GM19395 (cell line): ENCODE results near the gene SLC30A10.
A peak's percentile ranks its signal among the peaks of the same experiment; 100 is the strongest.
"Not testable (repeated sequence)": the region's sequence is repeated elsewhere in the genome, so short reads cannot be mapped to it uniquely, and the experiment has no call there.

Experiments
- ATAC-seq: cut with Tn5 transposase; IDR thresholded peaks from one replicate; pipeline ENCODE4 v1.9.1; 2021; ENCODE audit warnings: mild to moderate bottlenecking, moderate library complexity; ENCODE audit not compliant: unreplicated experiment

The SLC30A10 gene

DNA sequence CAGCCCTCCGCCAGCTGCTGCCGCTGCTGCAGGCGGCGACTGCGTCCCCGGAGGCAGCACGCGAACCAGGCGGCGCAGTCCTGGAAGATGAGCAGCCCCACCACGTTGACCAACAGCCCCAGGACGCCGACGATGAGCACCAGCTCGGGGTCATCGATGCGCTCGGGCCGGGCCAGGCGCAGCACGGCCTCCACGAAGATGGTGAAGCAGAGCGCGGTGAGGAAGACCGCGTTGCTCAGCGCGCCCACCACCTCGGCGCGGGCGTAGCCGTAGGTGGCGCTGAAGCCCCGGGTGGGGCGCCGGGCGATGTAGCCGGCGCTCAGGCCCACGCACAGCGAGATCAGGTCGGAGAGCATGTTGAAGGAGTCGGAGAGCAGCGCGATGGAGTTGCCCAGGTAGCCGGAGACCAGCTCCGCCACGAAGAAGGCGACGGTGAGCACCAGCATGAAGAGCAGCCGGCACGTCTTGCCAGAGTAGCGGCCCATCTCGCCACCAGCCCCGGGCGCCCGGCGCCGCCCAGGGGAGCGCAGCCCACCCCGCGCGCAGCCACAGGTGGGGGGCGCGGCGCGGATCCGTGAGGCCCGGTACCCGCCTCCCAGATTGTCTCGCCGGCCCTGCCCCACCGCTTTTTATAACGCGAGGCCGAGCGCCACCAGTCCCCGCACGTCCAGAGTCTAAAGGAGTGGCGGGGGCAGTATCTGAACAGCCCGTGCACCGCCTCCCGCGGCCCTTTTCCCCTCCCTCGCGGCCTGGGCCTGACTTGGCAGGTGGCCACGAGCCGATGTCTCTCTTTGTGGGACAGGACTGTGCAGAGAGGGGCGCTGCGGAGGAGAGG is at the start of gene SLC30A10:
TSS of gene SLC30A10 (minus strand) at position 602 of the 835 bp plus-strand sequence. CDS start at position 485, 117 bp downstream.
- ATAC-seq = peak; percentile 54

DNA sequence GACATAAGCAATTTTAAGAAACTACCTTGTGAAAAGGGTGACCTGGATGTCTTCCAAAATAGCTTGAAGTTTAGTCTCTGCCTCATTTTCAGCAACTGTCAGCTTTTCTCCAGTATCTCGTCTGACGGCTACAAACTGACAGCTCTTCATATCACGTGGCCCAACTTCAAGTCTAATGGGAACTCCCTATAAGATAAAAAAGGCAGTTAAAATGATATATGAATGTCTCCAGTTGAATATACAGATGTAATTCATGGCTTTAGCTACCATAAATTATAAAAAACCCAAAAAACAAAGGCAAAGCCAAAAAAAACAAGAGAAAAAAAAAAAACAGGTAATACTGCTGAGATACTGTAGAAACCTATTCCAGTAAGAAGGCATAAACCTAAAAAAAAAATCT is 44.9 kb upstream of the SLC30A10 start:
- no peak for ATAC-seq

DNA sequence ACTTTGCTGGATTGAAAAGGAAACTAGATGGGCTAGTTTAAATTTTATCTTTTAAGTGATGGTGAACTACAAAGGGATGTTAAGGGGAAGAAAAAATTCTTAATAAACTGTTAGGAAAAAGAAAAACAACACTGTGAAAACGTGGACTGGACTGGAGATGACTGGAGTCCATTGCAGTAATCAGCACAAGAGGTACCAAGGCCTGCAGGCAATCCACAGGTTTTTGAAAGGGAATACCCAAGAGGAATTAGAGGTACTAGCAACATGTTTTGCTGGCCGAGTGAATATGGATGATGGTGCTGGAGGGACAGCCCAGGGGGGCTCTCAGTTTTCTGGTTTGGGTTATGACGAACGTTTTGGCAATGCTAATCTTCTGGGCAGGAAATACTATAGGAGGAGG is 39.0 kb upstream of the SLC30A10 start:
- no peak for ATAC-seq

DNA sequence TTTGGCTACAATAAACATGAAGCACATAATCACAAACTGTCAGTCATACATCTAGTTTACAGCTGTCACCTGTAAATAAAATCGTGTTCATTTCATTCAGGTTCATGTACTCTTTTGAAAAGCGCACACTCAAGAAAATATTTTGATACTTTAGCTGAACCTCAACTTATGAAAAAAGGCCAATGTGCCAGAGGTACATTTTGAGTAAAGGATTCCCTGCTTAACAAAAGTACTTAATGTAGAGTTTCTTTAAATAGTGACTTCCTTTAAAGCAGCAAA is 37.7 kb upstream of the SLC30A10 start:
- no peak for ATAC-seq

GRCh38 chr1:219965285-219966070 is 37.1 kb upstream of the SLC30A10 start:
- ATAC-seq = no peak

GRCh38 chr1:219963432-219963831 is 35.1 kb upstream of the SLC30A10 start:
- no peak for ATAC-seq

DNA sequence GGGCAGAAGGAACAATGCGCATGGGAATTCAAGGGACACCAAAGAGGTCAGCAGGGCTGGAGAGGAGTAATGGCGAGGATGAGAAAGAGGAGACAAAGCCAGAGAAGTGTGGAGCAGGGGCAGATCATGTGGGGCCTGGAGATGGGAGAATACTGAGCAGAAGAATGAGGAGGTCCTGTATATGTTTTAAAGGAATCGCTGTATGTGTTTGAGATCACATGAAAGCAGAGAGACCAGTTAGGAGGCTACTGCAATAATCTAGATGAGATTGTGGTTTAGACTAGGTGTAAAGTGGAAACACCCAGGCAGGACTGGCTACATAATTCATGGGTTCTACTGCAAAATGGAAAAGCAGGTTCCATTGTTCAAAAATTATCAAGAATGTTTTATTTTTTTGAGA is 33.3 kb upstream of the SLC30A10 start:
- ATAC-seq = no peak

DNA sequence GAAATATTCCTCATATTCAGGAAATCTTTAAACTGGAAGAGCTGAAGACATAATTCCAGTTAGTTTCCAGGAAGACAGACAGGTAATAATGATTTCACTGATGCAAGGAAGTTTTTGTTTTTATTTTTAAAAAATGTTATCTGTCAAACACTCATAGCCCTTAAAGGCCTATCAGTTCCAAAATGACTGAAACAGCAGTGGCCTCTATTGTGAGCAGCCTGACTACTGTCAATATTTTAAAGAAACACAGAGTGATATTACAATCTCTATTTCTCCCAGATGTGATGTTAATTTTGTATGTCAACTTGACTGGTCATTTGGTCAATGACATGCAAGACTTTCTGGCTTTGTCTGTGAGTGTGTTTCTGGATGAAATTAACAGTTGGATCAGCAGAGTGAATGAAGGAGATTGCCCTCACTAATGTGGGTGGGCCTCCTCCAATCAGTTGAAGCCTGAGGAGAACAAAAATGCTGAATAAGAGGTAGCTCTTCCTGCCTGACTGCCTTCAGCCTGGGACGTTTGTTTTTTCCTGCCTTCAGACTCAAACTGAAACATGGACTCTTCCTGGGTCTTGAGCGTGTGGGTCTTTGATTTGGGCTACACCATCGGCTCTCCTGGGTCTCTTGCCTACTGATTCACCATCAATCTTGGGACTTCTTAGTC is 31.3 kb upstream of the SLC30A10 start:
- no peak for ATAC-seq

DNA sequence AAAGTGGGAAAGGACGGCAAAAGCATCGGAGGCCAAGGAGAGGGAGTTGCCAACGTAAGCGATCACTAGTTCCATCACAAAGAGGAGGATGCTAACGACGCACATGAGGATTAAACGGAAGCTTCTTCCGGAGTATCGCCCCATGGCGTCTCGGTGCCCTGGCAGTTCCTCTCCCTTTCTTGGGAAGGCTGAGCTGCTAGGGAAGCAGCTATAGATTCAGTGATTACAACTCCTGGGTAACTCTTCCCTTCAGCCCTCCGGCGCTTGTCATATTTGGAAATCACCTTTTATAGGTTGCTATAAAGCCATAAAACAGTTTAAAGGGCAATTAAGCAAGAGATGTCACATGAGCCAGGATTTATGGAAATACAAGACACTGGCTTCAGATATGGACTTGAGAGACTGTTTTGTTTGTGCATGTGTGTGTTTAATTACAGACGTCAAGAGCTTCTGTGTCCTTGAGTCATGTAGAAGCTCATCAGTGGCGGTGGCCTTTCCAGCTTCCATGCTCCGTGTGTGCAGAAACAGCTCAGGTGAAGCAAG is 30.6 kb upstream of the SLC30A10 start:
- no peak for ATAC-seq

GRCh38 chr1:219954736-219955421 is 26.5 kb upstream of the SLC30A10 start:
- ATAC-seq = no peak

DNA sequence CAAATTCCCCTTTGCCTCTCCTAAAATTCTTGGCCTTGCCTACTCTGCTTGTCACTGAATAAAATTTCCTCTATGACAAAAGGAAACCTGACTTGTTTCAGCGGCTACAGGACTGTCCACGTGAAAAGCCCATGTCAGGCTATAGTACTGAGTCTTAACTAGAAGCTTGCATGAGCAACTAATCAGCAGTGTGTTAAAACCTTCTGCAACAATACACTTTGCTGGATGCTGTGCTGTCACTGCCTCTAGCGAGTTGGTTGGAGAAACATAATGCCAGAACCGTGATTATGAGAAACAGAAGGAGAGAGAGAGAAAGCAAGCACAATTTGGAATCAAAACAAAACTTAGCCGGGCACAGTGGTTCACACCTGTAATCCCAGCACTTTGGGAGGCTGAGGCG is 25.7 kb upstream of the SLC30A10 start:
- ATAC-seq = no peak

GRCh38 chr1:219952361-219952760 is 24.0 kb upstream of the SLC30A10 start:
- ATAC-seq = no peak

DNA sequence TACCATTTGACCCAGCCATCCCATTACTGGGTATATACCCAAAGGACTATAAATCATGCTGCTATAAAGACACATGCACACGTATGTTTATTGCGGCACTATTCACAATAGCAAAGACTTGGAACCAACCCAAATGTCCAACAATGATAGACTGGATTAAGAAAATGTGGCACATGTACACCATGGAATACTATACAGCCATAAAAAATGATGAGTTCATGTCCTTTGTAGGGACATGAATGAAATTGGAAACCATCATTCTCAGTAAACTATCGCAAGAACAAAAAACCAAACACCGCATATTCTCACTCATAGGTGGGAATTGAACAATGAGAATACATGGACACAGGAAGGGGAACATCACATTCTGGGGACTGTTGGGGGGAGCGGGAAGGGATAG is 20.9 kb upstream of the SLC30A10 start:
- not testable (repeated sequence) for ATAC-seq

DNA sequence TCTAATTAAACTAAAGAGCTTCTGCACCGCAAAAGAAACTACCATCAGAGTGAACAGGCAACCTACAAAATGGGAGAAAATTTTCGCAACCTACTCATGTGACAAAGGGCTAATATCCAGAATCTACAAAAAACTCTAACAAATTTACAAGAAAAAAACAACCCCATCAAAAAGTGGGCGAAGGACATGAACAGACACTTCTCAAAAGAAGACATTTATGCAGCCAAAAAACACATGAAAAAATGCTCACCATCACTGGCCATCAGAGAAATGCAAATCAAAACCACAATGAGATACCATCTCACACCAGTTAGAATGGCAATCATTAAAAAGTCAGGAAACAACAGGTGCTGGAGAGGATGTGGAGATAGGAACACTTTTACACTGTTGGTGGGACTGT is 20.4 kb upstream of the SLC30A10 start:
- ATAC-seq = not testable (repeated sequence)

DNA sequence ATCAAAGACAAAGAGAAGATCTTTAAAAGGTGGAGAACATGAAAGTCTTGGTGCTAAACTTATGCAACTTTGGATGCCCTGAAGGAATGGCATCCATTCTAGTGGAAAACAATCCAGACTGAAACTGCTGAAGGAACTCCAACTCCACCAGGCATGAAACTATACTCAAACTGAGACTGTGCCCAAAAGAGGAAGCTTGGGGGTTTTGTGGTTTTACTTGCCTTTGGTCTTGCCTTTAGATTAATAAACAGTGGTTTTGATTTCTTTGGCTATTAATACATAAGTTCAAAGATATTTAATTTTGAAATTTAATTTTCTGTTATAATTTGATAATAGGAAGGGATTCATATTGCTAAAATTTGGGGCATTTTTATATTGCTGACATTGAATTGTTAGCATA is 17.4 kb upstream of the SLC30A10 start:
- peak; percentile 76 for ATAC-seq

- ATAC-seq = no peak
Measured at GRCh38 chr1:219941179-219942118, 13.1 kb upstream of the SLC30A10 start.

DNA sequence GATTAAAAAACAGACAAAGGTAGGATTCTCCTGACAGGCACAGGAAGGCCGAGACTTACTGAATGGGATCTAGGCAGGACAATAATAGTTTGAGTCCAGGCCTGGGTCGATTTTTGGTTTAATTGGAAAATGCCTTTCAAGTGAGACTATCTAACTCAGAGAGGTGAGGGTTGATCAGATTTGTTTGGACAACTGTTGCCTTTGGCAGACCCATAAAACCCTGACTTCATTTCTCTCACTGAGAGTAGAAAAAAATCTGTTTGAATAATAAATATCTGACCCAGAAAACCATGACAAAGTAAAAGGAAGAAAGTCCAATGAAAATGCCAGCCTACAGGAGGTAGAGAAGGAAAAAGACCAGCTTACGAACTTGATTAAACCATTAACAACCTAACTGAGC is 12.3 kb upstream of the SLC30A10 start:
- no peak for ATAC-seq

- ATAC-seq = no peak
Measured at GRCh38 chr1:219938706-219939105, 10.3 kb upstream of the SLC30A10 start.

- not testable (repeated sequence) for ATAC-seq
Measured at GRCh38 chr1:219933763-219934162, 5.4 kb upstream of the SLC30A10 start.

- no peak for ATAC-seq
Measured at GRCh38 chr1:219931033-219931432, 2.7 kb upstream of the SLC30A10 start.
